ENCODE measurements around the gene SHC4. TPM values are rescaled to one million over a fixed set of nuclear protein-coding genes. Genes with fewer than 3 reads are reported as not detected.

The SHC4 gene
- total RNA-seq, 1 donor from 2014 or later, result 2.1 TPM

DNA sequence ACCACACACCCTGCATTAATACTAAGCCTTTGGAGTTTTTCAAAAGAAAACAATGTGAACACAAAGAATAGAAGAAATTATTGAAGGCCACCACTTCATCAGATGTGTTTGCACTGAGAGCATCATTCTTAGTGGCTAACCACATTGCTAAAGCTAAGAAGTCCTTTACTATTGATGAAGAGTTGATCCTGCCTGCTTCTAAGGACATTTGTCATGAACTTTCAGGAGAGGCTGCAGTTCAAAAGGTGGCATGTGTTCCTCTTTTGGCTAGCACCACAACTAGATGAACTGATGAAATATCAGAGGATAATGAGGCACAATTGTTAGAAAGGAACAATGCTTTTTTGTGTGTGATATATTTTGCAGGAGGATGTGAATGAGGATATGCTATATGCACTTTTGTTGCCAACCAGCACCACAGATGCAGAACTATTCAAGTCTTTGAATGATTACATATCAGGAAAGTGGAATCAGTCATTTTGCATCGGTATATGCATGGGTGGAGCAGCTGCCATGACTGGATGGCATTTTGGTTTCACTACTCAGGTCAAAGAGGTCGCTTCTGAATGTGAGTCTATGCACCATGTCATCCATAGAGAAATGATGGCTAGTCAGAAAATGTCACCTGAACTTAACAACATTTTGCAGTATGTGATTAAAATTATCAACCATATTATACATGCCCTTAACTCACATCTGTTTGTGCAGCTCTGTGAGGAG, 88.3 kb downstream of the SHC4 start:
- Histone ChIP-seq H3K27me3 (ENCODE audit: control insufficient read depth in 3 of 3, insufficient read depth in 3 of 3, low read length in 3 of 3) (peaks cover 0 to 4% (median 2%) of the 10 kb centered on the region in 3 donors), H3K27ac (ENCODE audit: low read depth, low read length) (no peak overlapping the region), H3K9me3 (ENCODE audit: control insufficient read depth in 3 of 3, low read length in 3 of 3) (no peaks in the 10 kb centered on the region), H3K36me3 (ENCODE audit: control insufficient read depth in 3 of 3, insufficient read depth in 3 of 3, low read length in 3 of 3) (no peaks in the 10 kb centered on the region), H3K9ac (ENCODE audit: low read depth in 1 of 3, low read length in 3 of 3) (no peak overlapping the region), H3K4me1 (ENCODE audit: control insufficient read depth in 3 of 3, insufficient read depth in 3 of 3, low read length in 3 of 3) (peaks cover 7 to 11% (median 7%) of the 10 kb centered on the region in 3 donors), H3K4me3 (ENCODE audit: low read length in 3 of 3) (no peak overlapping the region)

DNA sequence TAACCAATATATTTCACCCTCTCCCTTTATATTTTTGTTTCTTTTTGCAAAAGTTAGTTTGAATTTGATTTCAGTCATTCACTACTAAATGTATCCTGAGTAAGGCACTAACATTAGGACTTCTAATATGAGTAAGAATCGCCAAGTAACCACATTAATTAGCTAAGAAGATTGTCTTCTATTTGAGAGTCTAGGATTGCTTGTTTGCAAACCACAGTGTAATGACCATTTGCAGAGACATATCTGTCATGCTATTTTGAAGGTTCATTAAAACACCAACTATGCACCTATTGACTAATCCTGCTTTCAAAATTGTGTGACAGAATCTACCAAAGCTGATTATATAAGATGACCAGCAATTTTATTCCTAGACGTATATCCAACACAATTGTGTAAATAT, 91.1 kb downstream of the SHC4 start:
- H3K27ac ChIP-seq (ENCODE audit: low read depth, low read length), result no peak overlapping the region

GRCh38 chr15:48871542-48871941, 92.2 kb downstream of the SHC4 start:
- H3K9me3 ChIP-seq (ENCODE audit: control insufficient read depth in 3 of 3, low read length in 3 of 3), result no peaks in the 10 kb centered on the region
- H3K27ac ChIP-seq (ENCODE audit: low read depth, low read length), result no peak overlapping the region
- H3K9ac ChIP-seq (ENCODE audit: low read depth in 1 of 3, low read length in 3 of 3), result no peak overlapping the region
- peaks cover 0 to 4% (median 2%) of the 10 kb centered on the region in 3 donors for H3K27me3 ChIP-seq (ENCODE audit: control insufficient read depth in 3 of 3, insufficient read depth in 3 of 3, low read length in 3 of 3)
- H3K4me1 ChIP-seq (ENCODE audit: control insufficient read depth in 3 of 3, insufficient read depth in 3 of 3, low read length in 3 of 3), result no peaks in the 10 kb centered on the region
- H3K36me3 ChIP-seq (ENCODE audit: control insufficient read depth in 3 of 3, insufficient read depth in 3 of 3, low read length in 3 of 3), result no peaks in the 10 kb centered on the region
- H3K4me3 ChIP-seq (ENCODE audit: low read length in 3 of 3), result no peak overlapping the region

More for the DNA sequence above, 91.1 kb downstream of the SHC4 start:
- H3K27me3 ChIP-seq (ENCODE audit: control insufficient read depth in 3 of 3, insufficient read depth in 3 of 3, low read length in 3 of 3), result peaks cover 0 to 4% (median 2%) of the 10 kb centered on the region in 3 donors
- H3K36me3 ChIP-seq (ENCODE audit: control insufficient read depth in 3 of 3, insufficient read depth in 3 of 3, low read length in 3 of 3), result no peaks in the 10 kb centered on the region
- H3K4me1 ChIP-seq (ENCODE audit: control insufficient read depth in 3 of 3, insufficient read depth in 3 of 3, low read length in 3 of 3), result no peaks in the 10 kb centered on the region
- H3K4me3 ChIP-seq (ENCODE audit: low read length in 3 of 3), result no peak overlapping the region
- H3K9ac ChIP-seq (ENCODE audit: low read depth in 1 of 3, low read length in 3 of 3), result no peak overlapping the region
- no peaks in the 10 kb centered on the region for H3K9me3 ChIP-seq (ENCODE audit: control insufficient read depth in 3 of 3, low read length in 3 of 3)

GRCh38 chr15:48869966-48870365, 93.8 kb downstream of the SHC4 start:
- H3K9ac ChIP-seq (ENCODE audit: low read depth in 1 of 3, low read length in 3 of 3), result no peak overlapping the region
- H3K4me3 ChIP-seq (ENCODE audit: low read length in 3 of 3), result no peak overlapping the region
- no peaks in the 10 kb centered on the region for H3K4me1 ChIP-seq (ENCODE audit: control insufficient read depth in 3 of 3, insufficient read depth in 3 of 3, low read length in 3 of 3)
- no peaks in the 10 kb centered on the region for H3K36me3 ChIP-seq (ENCODE audit: control insufficient read depth in 3 of 3, insufficient read depth in 3 of 3, low read length in 3 of 3)
- H3K27me3 ChIP-seq (ENCODE audit: control insufficient read depth in 3 of 3, insufficient read depth in 3 of 3, low read length in 3 of 3), result peaks cover 0 to 4% (median 2%) of the 10 kb centered on the region in 3 donors
- H3K9me3 ChIP-seq (ENCODE audit: control insufficient read depth in 3 of 3, low read length in 3 of 3), result no peaks in the 10 kb centered on the region
- no peak overlapping the region for H3K27ac ChIP-seq (ENCODE audit: low read depth, low read length)

DNA sequence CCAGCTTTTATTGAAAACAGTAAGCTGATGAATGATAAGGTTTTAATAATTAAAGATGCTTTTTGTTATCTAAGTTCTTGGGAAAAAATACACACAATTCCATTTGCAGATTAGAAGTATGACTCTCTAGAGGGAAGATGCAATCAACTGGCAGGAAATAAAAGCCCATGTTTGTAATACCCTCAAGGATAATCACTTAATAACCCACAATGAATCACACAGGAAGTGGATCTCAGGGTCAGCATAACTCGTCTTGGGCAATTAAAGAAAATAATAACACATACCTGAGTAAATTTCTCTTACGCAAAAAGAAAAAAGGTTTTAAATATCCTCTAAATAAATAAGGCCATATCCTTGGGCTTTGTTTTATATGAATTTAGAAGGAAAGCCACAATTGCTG, 95.2 kb downstream of the SHC4 start:
- H3K36me3 ChIP-seq (ENCODE audit: control insufficient read depth in 3 of 3, insufficient read depth in 3 of 3, low read length in 3 of 3), result no peaks in the 10 kb centered on the region
- no peak overlapping the region for H3K9ac ChIP-seq (ENCODE audit: low read depth in 1 of 3, low read length in 3 of 3)
- no peaks in the 10 kb centered on the region for H3K9me3 ChIP-seq (ENCODE audit: control insufficient read depth in 3 of 3, low read length in 3 of 3)
- no peaks in the 10 kb centered on the region for H3K4me1 ChIP-seq (ENCODE audit: control insufficient read depth in 3 of 3, insufficient read depth in 3 of 3, low read length in 3 of 3)
- H3K4me3 ChIP-seq (ENCODE audit: low read length in 3 of 3), result no peak overlapping the region
- H3K27ac ChIP-seq (ENCODE audit: low read depth, low read length), result no peak overlapping the region
- H3K27me3 ChIP-seq (ENCODE audit: control insufficient read depth in 3 of 3, insufficient read depth in 3 of 3, low read length in 3 of 3), result no peaks in the 10 kb centered on the region

DNA sequence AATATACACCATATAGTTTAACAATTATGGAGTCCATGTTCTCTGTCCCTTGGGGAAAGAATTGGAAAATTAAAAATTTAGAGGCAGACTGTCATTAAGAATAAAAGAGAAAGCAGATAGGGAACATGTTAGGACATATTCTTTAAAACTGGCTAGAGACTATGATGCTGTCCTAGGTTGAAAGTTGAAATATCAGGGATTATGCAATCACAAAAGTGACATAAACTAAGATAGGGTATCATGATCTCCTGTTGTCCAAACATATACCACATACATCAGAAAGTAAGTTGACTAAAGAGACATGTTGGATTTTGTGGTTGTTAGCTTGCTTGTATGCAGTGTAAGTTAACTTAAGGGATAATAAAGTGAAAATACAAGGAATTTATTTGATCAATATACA, 95.7 kb downstream of the SHC4 start:
- Histone ChIP-seq H3K9me3 (ENCODE audit: control insufficient read depth in 3 of 3, low read length in 3 of 3) (no peaks in the 10 kb centered on the region), H3K27ac (ENCODE audit: low read depth, low read length) (no peak overlapping the region), H3K9ac (ENCODE audit: low read depth in 1 of 3, low read length in 3 of 3) (no peak overlapping the region), H3K4me3 (ENCODE audit: low read length in 3 of 3) (no peak overlapping the region), H3K4me1 (ENCODE audit: control insufficient read depth in 3 of 3, insufficient read depth in 3 of 3, low read length in 3 of 3) (no peaks in the 10 kb centered on the region), H3K27me3 (ENCODE audit: control insufficient read depth in 3 of 3, insufficient read depth in 3 of 3, low read length in 3 of 3) (no peaks in the 10 kb centered on the region), H3K36me3 (ENCODE audit: control insufficient read depth in 3 of 3, insufficient read depth in 3 of 3, low read length in 3 of 3) (no peaks in the 10 kb centered on the region)

DNA sequence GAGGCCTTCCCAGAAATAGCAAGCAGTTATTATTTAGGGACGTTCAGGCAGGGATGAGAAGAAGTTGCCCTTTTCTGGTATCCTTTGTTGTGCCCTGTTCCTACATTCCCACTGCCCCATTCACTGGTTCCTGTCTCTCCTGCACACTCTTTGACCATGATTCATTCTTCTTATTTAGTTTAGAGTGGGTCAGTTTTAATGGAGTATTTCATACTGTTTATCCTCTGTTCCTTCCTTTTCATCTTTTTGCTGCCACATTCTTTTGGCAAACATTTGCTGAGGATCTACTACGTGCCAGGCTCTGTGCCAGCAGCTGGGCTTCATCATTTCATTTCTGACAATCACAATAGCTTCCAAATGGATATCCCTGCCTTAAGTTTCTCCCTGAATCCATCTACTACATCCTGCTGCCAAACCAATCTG, 97.6 kb downstream of the SHC4 start:
- Histone ChIP-seq H3K36me3 (ENCODE audit: control insufficient read depth in 3 of 3, insufficient read depth in 3 of 3, low read length in 3 of 3) (no peaks in the 10 kb centered on the region), H3K4me3 (ENCODE audit: low read length in 3 of 3) (no peak overlapping the region), H3K4me1 (ENCODE audit: control insufficient read depth in 3 of 3, insufficient read depth in 3 of 3, low read length in 3 of 3) (no peaks in the 10 kb centered on the region), H3K27me3 (ENCODE audit: control insufficient read depth in 3 of 3, insufficient read depth in 3 of 3, low read length in 3 of 3) (no peaks in the 10 kb centered on the region), H3K27ac (ENCODE audit: low read depth, low read length) (no peak overlapping the region), H3K9me3 (ENCODE audit: control insufficient read depth in 3 of 3, low read length in 3 of 3) (no peaks in the 10 kb centered on the region), H3K9ac (ENCODE audit: low read depth in 1 of 3, low read length in 3 of 3) (no peak overlapping the region)

GRCh38 chr15:48865370-48866079, 98.2 kb downstream of the SHC4 start:
- Histone ChIP-seq H3K36me3 (ENCODE audit: control insufficient read depth in 3 of 3, insufficient read depth in 3 of 3, low read length in 3 of 3) (no peaks in the 10 kb centered on the region), H3K9ac (ENCODE audit: low read depth in 1 of 3, low read length in 3 of 3) (no peak overlapping the region), H3K4me3 (ENCODE audit: low read length in 3 of 3) (no peak overlapping the region), H3K9me3 (ENCODE audit: control insufficient read depth in 3 of 3, low read length in 3 of 3) (no peaks in the 10 kb centered on the region), H3K4me1 (ENCODE audit: control insufficient read depth in 3 of 3, insufficient read depth in 3 of 3, low read length in 3 of 3) (no peaks in the 10 kb centered on the region), H3K27me3 (ENCODE audit: control insufficient read depth in 3 of 3, insufficient read depth in 3 of 3, low read length in 3 of 3) (no peaks in the 10 kb centered on the region), H3K27ac (ENCODE audit: low read depth, low read length) (no peak overlapping the region)

DNA sequence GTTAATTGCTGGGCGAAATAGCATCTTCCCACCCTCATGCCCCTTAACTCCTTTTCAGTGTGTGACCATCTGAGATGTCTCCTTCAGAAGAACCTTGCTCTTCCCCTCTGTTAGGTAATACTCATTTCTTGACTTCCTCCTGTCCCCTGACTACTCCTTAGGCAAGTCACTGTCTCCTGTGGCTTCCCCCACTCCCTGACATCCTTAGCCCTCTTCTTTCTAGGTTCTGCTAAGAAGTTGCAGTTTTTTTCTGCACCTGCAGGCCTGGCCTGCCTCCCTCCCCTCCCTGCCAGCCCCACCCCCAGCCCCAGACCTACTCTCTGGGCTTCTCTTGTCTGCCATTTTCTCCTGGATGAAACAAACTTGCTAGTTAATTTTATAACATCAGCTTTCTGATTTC, 101.0 kb downstream of the SHC4 start:
- Histone ChIP-seq H3K4me1 (ENCODE audit: control insufficient read depth in 3 of 3, insufficient read depth in 3 of 3, low read length in 3 of 3) (no peaks in the 10 kb centered on the region), H3K27ac (ENCODE audit: low read depth, low read length) (no peak overlapping the region), H3K9ac (ENCODE audit: low read depth in 1 of 3, low read length in 3 of 3) (no peak overlapping the region), H3K9me3 (ENCODE audit: control insufficient read depth in 3 of 3, low read length in 3 of 3) (no peaks in the 10 kb centered on the region), H3K27me3 (ENCODE audit: control insufficient read depth in 3 of 3, insufficient read depth in 3 of 3, low read length in 3 of 3) (no peaks in the 10 kb centered on the region), H3K4me3 (ENCODE audit: low read length in 3 of 3) (no peak overlapping the region), H3K36me3 (ENCODE audit: control insufficient read depth in 3 of 3, insufficient read depth in 3 of 3, low read length in 3 of 3) (no peaks in the 10 kb centered on the region)

DNA sequence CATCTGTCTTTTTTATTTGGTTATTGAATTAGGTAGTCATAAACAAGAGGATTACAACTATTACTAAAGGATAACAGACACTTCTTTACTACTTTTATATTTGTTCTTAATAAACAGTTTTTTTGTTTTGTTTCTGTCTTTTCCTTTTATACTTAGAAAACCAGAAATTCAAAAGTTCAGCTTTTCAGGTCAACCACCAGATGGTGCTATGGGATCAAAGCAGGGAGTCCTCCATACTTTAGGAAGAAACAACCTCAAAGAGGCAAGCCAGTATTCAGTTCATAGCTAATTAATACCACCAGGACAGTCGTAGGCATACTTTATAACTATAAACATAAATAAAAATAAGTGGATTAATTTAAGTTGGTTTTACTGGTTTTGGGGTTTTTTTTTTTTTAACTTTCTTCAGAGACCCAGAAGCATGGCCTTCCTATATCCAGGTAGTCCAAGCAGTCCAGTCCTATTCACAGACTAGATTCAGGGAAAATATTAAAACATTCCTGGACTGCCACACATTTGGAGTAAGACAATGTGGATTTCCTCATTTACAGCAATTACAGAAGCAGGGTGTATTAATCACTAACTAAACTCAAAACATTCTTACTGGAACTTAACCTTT, 101.8 kb downstream of the SHC4 start:
- Histone ChIP-seq H3K27ac (ENCODE audit: low read depth, low read length) (no peak overlapping the region), H3K27me3 (ENCODE audit: control insufficient read depth in 3 of 3, insufficient read depth in 3 of 3, low read length in 3 of 3) (no peaks in the 10 kb centered on the region), H3K36me3 (ENCODE audit: control insufficient read depth in 3 of 3, insufficient read depth in 3 of 3, low read length in 3 of 3) (no peaks in the 10 kb centered on the region), H3K9me3 (ENCODE audit: control insufficient read depth in 3 of 3, low read length in 3 of 3) (no peaks in the 10 kb centered on the region), H3K9ac (ENCODE audit: low read depth in 1 of 3, low read length in 3 of 3) (no peak overlapping the region), H3K4me3 (ENCODE audit: low read length in 3 of 3) (no peak overlapping the region), H3K4me1 (ENCODE audit: control insufficient read depth in 3 of 3, insufficient read depth in 3 of 3, low read length in 3 of 3) (no peaks in the 10 kb centered on the region)

All from skeletal muscle tissue (tissue), 4 donors.